ENCODE measurements around the gene OR2AK2. TPM values are rescaled to one million over a fixed set of nuclear protein-coding genes. Genes with fewer than 3 reads are reported as not detected.

OR2AK2 gene
- not detected for total RNA-seq

GRCh38 chr1:247964933-247965332, at the start of gene OR2AK2:
TSS of gene OR2AK2 (plus strand) at chr1:247965233. CDS start at chr1:247965377, 144 bp downstream.
- no peak within 1 kb of the TSS for H3K27ac Mint-ChIP-seq
- H3K36me3 Mint-ChIP-seq (ENCODE audit: low read depth), result peaks cover 9% of the 10 kb centered on the region
- intact Hi-C loops (cut with micrococcal nuclease), result no loop called here
- peaks cover 14% of the 10 kb centered on the region for H3K4me1 Mint-ChIP-seq (ENCODE audit: low read depth)
- H3K9me3 Mint-ChIP-seq, result peaks cover 5% of the 10 kb centered on the region
- H3K4me3 Mint-ChIP-seq, result no peak within 1 kb of the TSS
- ChIA-PET POLR2A (no interaction called here), CTCF (no interaction called here)
- no peak for ATAC-seq
- no peaks in the 10 kb centered on the region for H3K27me3 Mint-ChIP-seq
- TF ChIP-seq CTCF (IDR thresholded peaks at IDR 0.05), result no peak
- DNase-seq, result no peak

- Mint-ChIP-seq H3K9me3 (no peaks in the 10 kb centered on the region), H3K36me3 (ENCODE audit: low read depth) (no peaks in the 10 kb centered on the region), H3K4me3 (no peak within 1 kb of the TSS), H3K27ac (no peak within 1 kb of the TSS), H3K4me1 (ENCODE audit: low read depth) (no peaks in the 10 kb centered on the region), H3K27me3 (peaks cover 4% of the 10 kb centered on the region)
- DNase-seq, result no peak
- ChIA-PET CTCF (no interaction called here), POLR2A (no interaction called here)
- no peak for TF ChIP-seq CTCF (IDR thresholded peaks at IDR 0.05)
- intact Hi-C loops (cut with micrococcal nuclease), result no loop called here
- ATAC-seq, result no peak
Measured at GRCh38 chr1:247919952-247920351, 45.1 kb upstream of the OR2AK2 start, which contains the start of gene OR2T8. TSS of gene OR2T8 (plus strand) at chr1:247920252. CDS start at chr1:247921018, 766 bp downstream.

GRCh38 chr1:247923941-247924340, 41.1 kb upstream of the OR2AK2 start:
- Mint-ChIP-seq H3K27ac (no peak overlapping the region), H3K27me3 (peaks cover 1% of the 10 kb centered on the region), H3K36me3 (ENCODE audit: low read depth) (no peaks in the 10 kb centered on the region), H3K4me1 (ENCODE audit: low read depth) (no peaks in the 10 kb centered on the region), H3K4me3 (no peak overlapping the region), H3K9me3 (no peaks in the 10 kb centered on the region)
- no peak for ATAC-seq
- intact Hi-C loops (cut with micrococcal nuclease), result no loop called here
- TF ChIP-seq CTCF (IDR thresholded peaks at IDR 0.05), result no peak
- CTCF ChIA-PET, result no interaction called here
- DNase-seq, result no peak
- POLR2A ChIA-PET, result no interaction called here

GRCh38 chr1:247924868-247925267, 40.2 kb upstream of the OR2AK2 start, which contains the start of gene OR2AJ1:
TSS of gene OR2AJ1 (plus strand) at chr1:247924889. CDS start at chr1:247933769, 8,880 bp downstream.
- Mint-ChIP-seq H3K27me3 (no peaks in the 10 kb centered on the region), H3K27ac (no peak within 1 kb of the TSS), H3K9me3 (no peaks in the 10 kb centered on the region), H3K4me3 (no peak within 1 kb of the TSS), H3K4me1 (ENCODE audit: low read depth) (no peaks in the 10 kb centered on the region), H3K36me3 (ENCODE audit: low read depth) (no peaks in the 10 kb centered on the region)
- DNase-seq (no peak), ATAC-seq (no peak)
- intact Hi-C loops (cut with micrococcal nuclease), result no loop called here
- ChIA-PET POLR2A (interaction anchor here (0.9 kb wide), 1 partner anchor 57 kb away, joined by 3 read pairs; no protein-coding TSS in a partner anchor), CTCF (no interaction called here)
- TF ChIP-seq CTCF (IDR thresholded peaks at IDR 0.05), result no peak

GRCh38 chr1:247933989-247934388, 31.0 kb upstream of the OR2AK2 start:
- Mint-ChIP-seq H3K36me3 (ENCODE audit: low read depth) (no peaks in the 10 kb centered on the region), H3K9me3 (peaks cover 2% of the 10 kb centered on the region), H3K4me3 (no peak overlapping the region), H3K27me3 (no peaks in the 10 kb centered on the region), H3K4me1 (ENCODE audit: low read depth) (no peaks in the 10 kb centered on the region), H3K27ac (no peak overlapping the region)
- ChIA-PET POLR2A (no interaction called here), CTCF (no interaction called here)
- intact Hi-C loops (cut with micrococcal nuclease), result no loop called here
- DNase-seq (no peak), ATAC-seq (no peak)
- TF ChIP-seq CTCF (IDR thresholded peaks at IDR 0.05), result no peak
